IPS-18a (cell line): ENCODE data around the gene PITPNM2.

Experiments
- H3K27ac ChIP-seq: one replicate; pipeline ENCODE4 v1.5.1; 2013; ENCODE audit warnings: low read length
- H3K27me3 ChIP-seq: one replicate; pipeline ENCODE4 v1.6.1; 2013; ENCODE audit warnings: mild to moderate bottlenecking, low read length; ENCODE audit not compliant: control insufficient read depth, insufficient read depth
- H3K36me3 ChIP-seq: one replicate; pipeline ENCODE4 v1.6.1; 2013; ENCODE audit warnings: low read depth, low read length; ENCODE audit not compliant: control insufficient read depth
- H3K4me1 ChIP-seq: one replicate; pipeline ENCODE4 v1.6.1; 2013; ENCODE audit warnings: low read depth, low read length; ENCODE audit not compliant: control insufficient read depth
- H3K4me3 ChIP-seq: one replicate; pipeline ENCODE4 v1.5.1; 2013; ENCODE audit warnings: low read length
- H3K9ac ChIP-seq: one replicate; pipeline ENCODE4 v1.6.1; 2013; ENCODE audit warnings: mild to moderate bottlenecking, low read length, moderate library complexity
- H3K9me3 ChIP-seq: one replicate; pipeline ENCODE4 v1.6.1; 2013; ENCODE audit warnings: low read depth, low read length; ENCODE audit not compliant: control insufficient read depth

Gene PITPNM2

GRCh38 chr12:123115409-123116121 lies 35.3 kb downstream of the PITPNM2 start:
- H3K36me3 ChIP-seq, result no peaks in the 10 kb centered on the region
- H3K9ac ChIP-seq, result no peak overlapping the region
- no peaks in the 10 kb centered on the region for H3K4me1 ChIP-seq
- H3K9me3 ChIP-seq, result no peaks in the 10 kb centered on the region
- no peak overlapping the region for H3K4me3 ChIP-seq
- H3K27me3 ChIP-seq, result peaks cover 19% of the 10 kb centered on the region
- H3K27ac ChIP-seq, result no peak overlapping the region

DNA sequence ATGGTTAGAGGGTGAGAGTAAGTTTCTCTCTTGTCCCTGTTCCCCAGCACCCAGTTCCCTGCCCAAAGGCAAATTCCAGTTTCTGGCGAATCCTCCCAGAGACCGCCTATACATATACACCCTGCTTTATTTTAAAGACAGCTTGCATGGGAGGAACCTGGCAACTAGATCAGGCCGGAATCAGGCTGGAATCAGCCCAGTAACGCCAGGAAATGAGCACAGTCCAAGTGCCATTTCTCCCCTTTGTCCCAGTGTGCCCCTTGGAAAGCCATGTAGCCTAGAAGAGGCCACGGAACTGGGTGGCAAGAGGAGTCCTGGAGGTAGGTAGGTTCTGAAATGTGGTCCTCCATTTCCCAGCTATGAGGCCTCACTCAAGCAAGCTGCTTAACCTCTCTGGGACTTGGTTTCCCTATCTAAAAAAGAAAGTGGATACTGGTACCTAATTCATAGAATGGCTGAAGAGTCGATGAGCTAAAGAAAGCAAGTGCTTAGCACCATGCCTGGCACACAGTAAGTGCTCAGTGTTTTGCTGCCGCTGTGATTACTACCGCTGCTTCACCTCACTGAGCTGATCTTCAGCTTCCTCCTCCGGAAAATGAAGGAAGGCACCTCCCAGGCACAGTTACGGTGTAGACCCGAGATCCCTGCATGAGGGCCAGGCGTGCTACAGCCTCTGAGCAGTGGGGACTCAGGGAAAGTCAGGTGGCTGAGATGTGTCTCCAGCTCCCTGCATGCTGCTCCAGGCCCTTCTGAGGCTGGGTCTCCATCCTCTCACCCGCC lies 36.4 kb downstream of the PITPNM2 start:
- Histone ChIP-seq H3K27me3 (peaks cover 19% of the 10 kb centered on the region), H3K4me1 (no peaks in the 10 kb centered on the region), H3K9me3 (no peaks in the 10 kb centered on the region), H3K27ac (no peak overlapping the region), H3K9ac (no peak overlapping the region), H3K4me3 (no peak overlapping the region), H3K36me3 (no peaks in the 10 kb centered on the region)

GRCh38 chr12:123113026-123113425 lies 37.9 kb downstream of the PITPNM2 start:
- H3K4me3 ChIP-seq, result no peak overlapping the region
- no peaks in the 10 kb centered on the region for H3K9me3 ChIP-seq
- H3K36me3 ChIP-seq, result no peaks in the 10 kb centered on the region
- no peak overlapping the region for H3K27ac ChIP-seq
- H3K4me1 ChIP-seq, result no peaks in the 10 kb centered on the region
- no peak overlapping the region for H3K9ac ChIP-seq
- H3K27me3 ChIP-seq, result peaks cover 12% of the 10 kb centered on the region

DNA sequence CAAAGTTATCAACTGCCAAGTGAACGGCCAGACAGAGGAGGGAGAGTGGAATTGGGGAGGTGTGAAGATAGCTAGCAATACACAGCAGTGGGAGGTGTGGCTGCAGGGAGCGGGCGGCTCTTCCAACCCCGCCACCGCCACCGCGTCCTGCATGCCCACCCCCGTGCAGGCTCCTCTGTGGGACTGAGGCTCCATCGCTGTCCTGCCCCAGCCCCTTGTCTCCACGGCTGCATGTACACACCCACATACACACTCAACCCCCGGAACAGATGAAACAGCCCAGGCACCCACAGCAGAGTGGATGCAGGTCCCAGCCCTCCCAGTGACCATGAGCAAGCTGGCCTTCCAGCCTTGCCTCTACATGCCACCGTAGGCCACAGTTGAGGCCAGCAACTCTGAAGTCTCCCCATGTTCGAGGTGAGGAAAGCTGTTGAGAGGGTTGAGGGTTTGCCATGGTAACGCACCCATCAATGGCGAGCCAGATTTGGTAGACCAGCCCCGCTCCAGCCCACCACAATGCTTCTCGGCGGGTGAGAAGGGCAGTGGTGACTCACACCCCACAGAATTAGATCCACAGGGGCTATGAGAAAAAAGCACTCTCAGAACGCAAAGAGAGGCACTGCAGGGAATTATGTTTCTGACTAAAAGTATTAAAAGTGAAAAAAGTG lies 39.3 kb downstream of the PITPNM2 start:
- no peaks in the 10 kb centered on the region for H3K27me3 ChIP-seq
- H3K4me1 ChIP-seq, result peaks cover 7% of the 10 kb centered on the region
- no peaks in the 10 kb centered on the region for H3K9me3 ChIP-seq
- no peaks in the 10 kb centered on the region for H3K36me3 ChIP-seq
- H3K27ac ChIP-seq, result no peak overlapping the region
- H3K9ac ChIP-seq, result no peak overlapping the region
- no peak overlapping the region for H3K4me3 ChIP-seq

DNA sequence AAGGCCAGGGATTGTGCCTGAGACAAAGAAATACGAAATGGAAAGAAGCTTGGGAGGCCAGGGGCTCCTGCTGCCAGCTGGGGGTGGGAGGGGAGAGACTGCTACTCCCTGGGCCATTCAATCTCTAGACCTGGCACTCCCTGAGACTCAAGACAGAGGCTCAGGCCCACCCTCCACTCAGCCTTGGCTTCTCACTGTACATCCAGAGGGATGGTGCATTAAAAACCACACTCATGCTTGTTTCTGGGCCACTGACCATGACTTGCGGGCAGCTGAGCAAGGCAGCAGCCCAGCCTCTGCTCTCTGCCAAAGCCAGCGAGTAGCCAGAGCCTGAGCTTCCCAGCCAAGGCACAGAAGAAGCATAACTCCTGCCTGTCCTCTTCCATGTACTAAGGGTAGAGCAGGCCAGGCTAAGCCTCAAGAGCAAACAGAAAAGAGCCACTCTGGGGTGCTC lies 41.5 kb downstream of the PITPNM2 start:
- no peak overlapping the region for H3K4me3 ChIP-seq
- no peak overlapping the region for H3K9ac ChIP-seq
- no peaks in the 10 kb centered on the region for H3K36me3 ChIP-seq
- no peaks in the 10 kb centered on the region for H3K27me3 ChIP-seq
- peaks cover 20% of the 10 kb centered on the region for H3K4me1 ChIP-seq
- H3K27ac ChIP-seq, result no peak overlapping the region
- no peaks in the 10 kb centered on the region for H3K9me3 ChIP-seq

DNA sequence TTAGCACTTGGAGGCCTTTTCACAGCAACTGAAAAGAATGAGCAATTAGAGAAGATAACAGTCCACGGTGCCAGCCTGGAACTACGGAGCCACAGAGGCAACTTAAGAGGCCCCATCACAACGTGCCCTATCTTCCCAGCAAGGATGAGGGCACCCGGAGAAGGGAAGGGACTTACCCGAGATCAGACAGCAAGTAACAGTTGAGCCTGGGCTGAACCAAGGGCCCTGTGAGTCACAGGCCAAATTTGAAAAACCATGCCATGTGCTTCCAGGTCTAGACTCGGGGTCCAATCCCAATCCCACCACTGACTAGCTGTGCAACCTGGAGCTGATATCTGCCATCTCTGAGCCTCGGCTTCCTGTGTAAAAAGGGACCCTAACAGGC lies 42.2 kb downstream of the PITPNM2 start:
- Histone ChIP-seq H3K27me3 (no peaks in the 10 kb centered on the region), H3K4me3 (no peak overlapping the region), H3K9ac (no peak overlapping the region), H3K27ac (no peak overlapping the region), H3K36me3 (no peaks in the 10 kb centered on the region), H3K9me3 (no peaks in the 10 kb centered on the region), H3K4me1 (peaks cover 20% of the 10 kb centered on the region)

GRCh38 chr12:123107926-123108681 lies 42.8 kb downstream of the PITPNM2 start:
- H3K9ac ChIP-seq, result no peak overlapping the region
- no peaks in the 10 kb centered on the region for H3K36me3 ChIP-seq
- H3K9me3 ChIP-seq, result no peaks in the 10 kb centered on the region
- no peak overlapping the region for H3K27ac ChIP-seq
- H3K4me1 ChIP-seq, result peaks cover 20% of the 10 kb centered on the region
- no peaks in the 10 kb centered on the region for H3K27me3 ChIP-seq
- no peak overlapping the region for H3K4me3 ChIP-seq

GRCh38 chr12:123106640-123107359 lies 44.1 kb downstream of the PITPNM2 start:
- H3K4me3 ChIP-seq, result no peak overlapping the region
- no peak overlapping the region for H3K27ac ChIP-seq
- no peaks in the 10 kb centered on the region for H3K27me3 ChIP-seq
- H3K9me3 ChIP-seq, result no peaks in the 10 kb centered on the region
- no peaks in the 10 kb centered on the region for H3K36me3 ChIP-seq
- no peak overlapping the region for H3K9ac ChIP-seq
- peaks cover 30% of the 10 kb centered on the region for H3K4me1 ChIP-seq

DNA sequence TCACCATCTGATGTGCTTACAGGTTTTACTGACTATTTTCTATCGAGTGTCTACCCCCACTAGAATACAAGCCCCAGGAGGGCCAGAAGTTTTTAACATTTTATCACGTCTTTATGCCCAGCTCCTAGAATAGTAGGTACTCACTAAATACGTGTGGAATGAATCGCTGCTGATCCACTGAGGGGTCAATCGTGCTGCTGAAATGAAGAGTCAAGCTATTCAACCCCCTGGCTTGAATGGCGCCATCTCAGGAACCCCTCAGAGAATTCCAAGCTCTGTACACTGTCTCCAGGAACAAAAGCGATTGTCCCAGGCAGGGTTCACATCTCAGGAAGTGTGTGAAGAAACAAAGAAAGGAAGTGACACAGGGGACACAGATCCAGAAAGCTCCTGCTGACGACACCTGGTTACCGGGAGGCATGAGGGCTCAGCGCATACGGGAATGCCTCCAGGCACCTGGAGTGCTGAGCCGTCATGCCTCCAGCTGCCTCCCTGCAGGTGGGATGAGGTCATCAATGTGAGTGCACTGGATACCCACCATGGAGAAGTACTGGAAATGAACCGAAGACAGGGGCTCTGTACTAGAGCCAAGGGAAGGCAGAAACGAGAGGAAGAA lies 45.6 kb downstream of the PITPNM2 start:
- Histone ChIP-seq H3K4me1 (peaks cover 34% of the 10 kb centered on the region), H3K9me3 (no peaks in the 10 kb centered on the region), H3K9ac (no peak overlapping the region), H3K27me3 (no peaks in the 10 kb centered on the region), H3K36me3 (no peaks in the 10 kb centered on the region), H3K4me3 (no peak overlapping the region), H3K27ac (no peak overlapping the region)

DNA sequence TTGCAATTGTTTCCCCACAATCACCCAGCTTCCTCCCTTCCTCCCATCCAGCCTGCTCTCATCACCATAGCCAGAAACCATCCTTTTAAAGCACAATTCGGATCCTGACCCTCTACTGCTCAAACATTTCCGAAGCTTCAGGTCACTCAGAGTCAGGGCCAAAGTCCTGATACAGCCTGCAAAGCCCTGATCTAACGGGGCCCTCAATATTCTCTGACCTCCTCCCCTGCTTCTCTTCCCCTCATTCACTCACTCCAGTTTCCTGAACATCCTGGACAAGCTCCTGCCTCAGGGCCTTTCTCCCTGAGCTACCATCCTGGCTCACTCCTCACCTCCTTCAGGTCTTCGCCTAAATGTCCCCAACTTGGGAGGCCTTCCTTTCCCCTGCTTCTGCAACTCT lies 46.1 kb downstream of the PITPNM2 start:
- Histone ChIP-seq H3K4me1 (peaks cover 34% of the 10 kb centered on the region), H3K27me3 (no peaks in the 10 kb centered on the region), H3K9me3 (no peaks in the 10 kb centered on the region), H3K27ac (no peak overlapping the region), H3K4me3 (no peak overlapping the region), H3K36me3 (no peaks in the 10 kb centered on the region), H3K9ac (no peak overlapping the region)
